ENCODE results near the gene ASXL3.

GRCh38 chr18:33581856-33582255 lies 3.8 kb downstream of the ASXL3 start:
- TF ChIP-seq CTCF (IDR thresholded peaks at IDR 0.05) (no peak), POLR2A (IDR thresholded peaks at IDR 0.05) (no peak)
